ENCODE measurements around the gene MARK2.

DNA sequence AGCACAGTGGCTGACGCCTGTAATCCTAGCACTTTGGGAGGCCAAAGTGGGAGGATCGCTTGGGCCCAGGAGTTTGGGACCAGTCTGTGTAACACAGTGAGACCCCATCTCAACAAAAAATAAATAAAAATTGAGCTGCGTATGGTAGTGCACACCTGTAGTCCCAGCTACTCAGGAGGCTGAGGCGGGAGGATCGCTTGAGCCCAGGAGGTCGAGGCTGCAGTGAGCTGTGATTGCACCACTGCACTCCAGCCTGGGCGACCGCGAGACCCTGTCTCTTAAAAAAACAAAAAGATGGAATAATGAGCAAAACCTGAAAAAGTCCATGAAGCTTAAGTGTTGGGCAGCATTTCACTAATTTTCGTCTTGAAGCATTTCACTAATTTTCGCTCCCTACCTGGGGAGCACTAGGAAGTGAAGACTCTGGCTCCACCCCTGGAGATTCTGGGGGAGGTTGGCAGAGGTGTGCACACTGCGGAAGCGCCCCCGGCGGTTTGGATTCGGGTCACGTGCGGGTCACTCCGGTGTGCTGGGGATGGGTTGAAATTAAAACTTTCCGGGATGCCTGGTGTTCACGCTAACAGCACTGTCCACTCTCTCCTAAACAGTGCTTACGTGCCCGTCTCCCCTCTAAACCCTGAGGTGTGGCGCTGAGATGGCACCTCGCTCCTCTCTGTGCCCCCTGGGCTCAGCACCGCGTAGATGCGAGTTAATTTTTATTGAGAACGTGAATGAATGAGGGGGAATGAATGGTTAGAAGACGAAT, 99.0 kb downstream of the MARK2 start:
- TF ChIP-seq CTCF (IDR thresholded peaks at IDR 0.05): no peak
- no peak for TF ChIP-seq POLR2A (IDR thresholded peaks at IDR 0.05)
